PC-3 (cell line): Measurements from ENCODE around the gene CD19. TPM values are rescaled to one million over a fixed set of nuclear protein-coding genes. Genes with fewer than 3 reads are reported as not detected.

Experiments
- ATAC-seq: fragments of 200-7000 bp; cut with Tn5 transposase; 2 replicates; pipeline ENCODE4 v1.9.1; 2020; ENCODE audit warnings: mild to moderate bottlenecking, moderate library complexity
- BruUV-seq: library from RNA; stranded (reverse); fragments of 400-500 nt; replicated peaks from 2 replicates; lab custom pipeline; 2021; lab: Mats Ljungman, UMichigan
- CTCF ChIA-PET: fragments of 300-600 bp; sonication (Branson Sonifier 250); formaldehyde crosslinking; loops from one replicate; lab custom pipeline; 2022; ENCODE audit warnings: antibody characterized with exemption; lab: Charles Lee
- POLR2A ChIA-PET: fragments of 300-600 bp; sonication (Branson Sonifier 250); formaldehyde crosslinking; loops from one replicate; lab custom pipeline; 2022; ENCODE audit warnings: antibody characterized with exemption; ENCODE audit not compliant: unreplicated experiment; lab: Charles Lee
- DNase-seq: peaks from one replicate; pipeline ENCODE4 v3.0.0-alpha.2; 2015
- H2AFZ ChIP-seq: fragments of 300-600 bp; sonication (generic); 2 replicates; pipeline ENCODE4 v1.6.0; 2016; ENCODE audit warnings: antibody characterized with exemption, low read length
- H3F3A ChIP-seq: fragments of 300-600 bp; sonication (generic); one replicate; pipeline ENCODE4 v1.6.0; 2017; ENCODE audit warnings: antibody characterized with exemption, low read length, control low read depth, mild to moderate bottlenecking; ENCODE audit not compliant: unreplicated experiment
- H3K27ac ChIP-seq: fragments of 300-600 bp; sonication (generic); 2 replicates; pipeline ENCODE4 v1.5.1; 2016; ENCODE audit warnings: mild to moderate bottlenecking, low read length
- H3K27me3 ChIP-seq: fragments of 300-600 bp; sonication (generic); 2 replicates; pipeline ENCODE4 v1.6.1; 2016; ENCODE audit warnings: low read length, mixed read lengths
- H3K36me3 ChIP-seq: fragments of 300-600 bp; sonication (generic); 2 replicates; pipeline ENCODE4 v1.6.1; 2016; ENCODE audit warnings: low read depth, mixed run types, low read length, mixed read lengths
- H3K4me1 ChIP-seq: fragments of 300-600 bp; sonication (generic); 2 replicates; pipeline ENCODE4 v1.5.1; 2016; ENCODE audit warnings: low read length; ENCODE audit not compliant: insufficient read depth
- H3K4me2 ChIP-seq: fragments of 300-600 bp; sonication (generic); 2 replicates; pipeline ENCODE4 v1.6.0; 2016; ENCODE audit warnings: low read length
- H3K4me3 ChIP-seq: fragments of 300-600 bp; sonication (generic); 2 replicates; pipeline ENCODE4 v1.5.1; 2016; ENCODE audit warnings: mild to moderate bottlenecking, low read length, mixed read lengths
- H3K79me2 ChIP-seq: fragments of 300-600 bp; sonication (generic); 2 replicates; pipeline ENCODE4 v1.6.1; 2017; ENCODE audit warnings: low read length, mixed read lengths
- H3K9ac ChIP-seq: fragments of 300-600 bp; sonication (generic); 2 replicates; pipeline ENCODE4 v1.6.0; 2016; ENCODE audit warnings: mild to moderate bottlenecking, low read length
- H3K9me2 ChIP-seq: fragments of 300-600 bp; sonication (generic); replicated peaks from 2 replicates; pipeline ENCODE4 v1.6.1; 2016; ENCODE audit warnings: mixed run types, low read length, mixed read lengths
- H3K9me3 ChIP-seq: fragments of 300-600 bp; sonication (generic); 2 replicates; pipeline ENCODE4 v1.6.1; 2016; ENCODE audit warnings: low read length, mixed read lengths
- H4K20me1 ChIP-seq: fragments of 300-600 bp; sonication (generic); 2 replicates; pipeline ENCODE4 v1.6.1; 2016; ENCODE audit warnings: low read length, mixed read lengths
- EZH2 ChIP-seq: fragments of 300-600 bp; sonication (generic); IDR thresholded peaks from one replicate; pipeline ENCODE4 v1.6.1; 2017; ENCODE audit warnings: antibody characterized with exemption, mild to moderate bottlenecking, low read length; ENCODE audit not compliant: unreplicated experiment
- EZH2phosphoT487 ChIP-seq: fragments of 300-600 bp; sonication (generic); IDR thresholded peaks from 2 replicates; pipeline ENCODE4 v1.6.1; 2018; ENCODE audit warnings: mild to moderate bottlenecking, antibody characterized with exemption, low read length, borderline replicate concordance
- intact Hi-C: fragments of 100-400 bp; cut with micrococcal nuclease; formaldehyde crosslinking; loops from 2 replicates; pipeline ENCODE4 v1.9.0; 2023
- total RNA-seq: library from RNA; depleted of rRNA; stranded (reverse); fragments of >200 nt; gene quantifications from 2 replicates; pipeline ENCODE4 v1.2.3, GENCODE V29; 2014
- TF ChIP-seq, protein P1 (sequence below): fragments of 300-600 bp; sonication (generic); conservative IDR thresholded peaks from 2 replicates; pipeline ENCODE4 v1.5.1; 2017; ENCODE audit warnings: antibody characterized with exemption, low read depth, mild to moderate bottlenecking, low read length

CD19 gene
- total RNA-seq, 1 experiment from 2014 or later = not detected

DNA sequence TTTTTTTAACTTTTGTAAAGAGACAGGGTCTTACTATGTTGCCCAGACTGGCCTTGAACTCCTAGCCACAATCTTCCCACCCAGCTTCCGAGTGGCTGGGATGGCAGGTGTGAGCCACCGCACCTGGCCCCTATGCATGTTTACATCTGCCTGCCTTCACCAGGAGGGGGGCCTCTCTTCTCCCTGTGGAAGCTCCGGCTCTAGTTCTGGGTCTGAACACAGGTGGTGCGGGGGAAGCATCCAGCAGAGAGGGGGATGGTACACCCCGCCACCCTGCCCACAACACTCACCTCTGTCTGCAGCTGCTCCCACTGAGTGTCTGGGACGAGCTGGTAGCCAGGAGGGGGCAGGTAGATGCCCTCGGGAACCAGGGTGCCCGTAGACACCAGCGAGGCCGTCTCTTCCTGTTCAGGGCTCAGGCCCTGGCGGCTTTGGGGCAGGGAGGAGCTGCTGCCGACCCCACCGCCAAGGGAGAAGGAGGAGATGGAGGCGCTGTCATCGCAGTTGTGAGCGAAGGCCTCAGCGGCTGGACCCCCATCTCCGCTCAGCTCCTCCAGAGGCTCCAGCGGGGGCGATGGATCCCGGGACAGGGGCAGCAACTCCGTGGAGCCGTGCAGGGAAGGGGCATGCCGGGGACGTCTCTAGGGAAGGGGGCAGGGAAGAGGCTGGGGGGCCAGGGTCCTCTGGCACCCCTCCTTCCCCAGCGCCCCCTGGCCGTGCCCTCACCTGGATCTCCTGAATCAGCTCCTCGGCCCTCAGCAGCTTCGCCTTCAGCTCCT is 17.6 kb upstream of the CD19 start:
- Histone ChIP-seq H3K27me3 (no peaks in the 10 kb centered on the region), H3K4me1 (peaks cover 8% of the 10 kb centered on the region), H3K79me2 (no peaks in the 10 kb centered on the region), H3K36me3 (no peaks in the 10 kb centered on the region; the same call in 1 of the 2 replicates), H2AFZ (no peak overlapping the region), H3K27ac (no peak overlapping the region), H3K9me3 (no peaks in the 10 kb centered on the region), H3K9me2 (no peaks in the 10 kb centered on the region), H3F3A (no peaks in the 10 kb centered on the region), H3K9ac (no peak overlapping the region), H4K20me1 (no peaks in the 10 kb centered on the region), H3K4me3 (no peak overlapping the region), H3K4me2 (no peak overlapping the region)
- no peak for ATAC-seq
- DNase-seq = no peak
- POLR2A ChIA-PET = no interaction called here
- TF ChIP-seq EZH2phosphoT487 = no peak
- no peak for TF ChIP-seq EZH2
- TF ChIP-seq, protein P1, sequence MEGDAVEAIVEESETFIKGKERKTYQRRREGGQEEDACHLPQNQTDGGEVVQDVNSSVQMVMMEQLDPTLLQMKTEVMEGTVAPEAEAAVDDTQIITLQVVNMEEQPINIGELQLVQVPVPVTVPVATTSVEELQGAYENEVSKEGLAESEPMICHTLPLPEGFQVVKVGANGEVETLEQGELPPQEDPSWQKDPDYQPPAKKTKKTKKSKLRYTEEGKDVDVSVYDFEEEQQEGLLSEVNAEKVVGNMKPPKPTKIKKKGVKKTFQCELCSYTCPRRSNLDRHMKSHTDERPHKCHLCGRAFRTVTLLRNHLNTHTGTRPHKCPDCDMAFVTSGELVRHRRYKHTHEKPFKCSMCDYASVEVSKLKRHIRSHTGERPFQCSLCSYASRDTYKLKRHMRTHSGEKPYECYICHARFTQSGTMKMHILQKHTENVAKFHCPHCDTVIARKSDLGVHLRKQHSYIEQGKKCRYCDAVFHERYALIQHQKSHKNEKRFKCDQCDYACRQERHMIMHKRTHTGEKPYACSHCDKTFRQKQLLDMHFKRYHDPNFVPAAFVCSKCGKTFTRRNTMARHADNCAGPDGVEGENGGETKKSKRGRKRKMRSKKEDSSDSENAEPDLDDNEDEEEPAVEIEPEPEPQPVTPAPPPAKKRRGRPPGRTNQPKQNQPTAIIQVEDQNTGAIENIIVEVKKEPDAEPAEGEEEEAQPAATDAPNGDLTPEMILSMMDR = no peak
- CTCF ChIA-PET = no interaction called here
- BruUV-seq = no TSS peak
- intact Hi-C loops = no loop called here

DNA sequence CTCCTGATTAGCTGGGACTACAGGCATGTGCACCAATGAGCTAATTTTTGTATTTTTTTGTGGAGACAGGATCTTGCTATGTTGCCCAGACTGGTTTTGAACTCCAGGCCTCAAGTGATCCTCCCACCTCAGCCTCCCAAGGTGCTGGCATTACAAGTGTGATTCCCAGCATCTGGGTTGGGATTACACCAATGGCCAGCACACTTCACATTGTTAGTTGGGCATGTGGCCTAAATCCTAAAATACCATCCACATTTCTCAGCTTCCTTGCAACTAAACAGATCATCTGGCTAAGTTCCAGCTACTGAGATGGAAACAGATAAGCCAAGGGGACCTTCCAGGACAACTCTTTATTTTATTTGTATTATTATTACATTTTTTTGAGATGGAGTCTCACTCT is 16.6 kb upstream of the CD19 start:
- Histone ChIP-seq H3K9ac (no peak overlapping the region), H2AFZ (no peak overlapping the region), H4K20me1 (no peaks in the 10 kb centered on the region), H3K9me3 (no peaks in the 10 kb centered on the region), H3F3A (no peaks in the 10 kb centered on the region), H3K4me1 (peaks cover 8% of the 10 kb centered on the region), H3K9me2 (no peaks in the 10 kb centered on the region), H3K4me3 (no peak overlapping the region), H3K27me3 (no peaks in the 10 kb centered on the region), H3K36me3 (no peaks in the 10 kb centered on the region; the same call in 1 of the 2 replicates), H3K79me2 (no peaks in the 10 kb centered on the region), H3K27ac (no peak overlapping the region), H3K4me2 (no peak overlapping the region)
- POLR2A ChIA-PET = no interaction called here
- DNase-seq (peak; percentile 51), ATAC-seq (no peak)
- CTCF ChIA-PET = no interaction called here
- intact Hi-C loops = no loop called here
- TF ChIP-seq, protein P1 = no peak
- TF ChIP-seq EZH2phosphoT487 (no peak), EZH2 (no peak)
- no TSS peak for BruUV-seq

DNA sequence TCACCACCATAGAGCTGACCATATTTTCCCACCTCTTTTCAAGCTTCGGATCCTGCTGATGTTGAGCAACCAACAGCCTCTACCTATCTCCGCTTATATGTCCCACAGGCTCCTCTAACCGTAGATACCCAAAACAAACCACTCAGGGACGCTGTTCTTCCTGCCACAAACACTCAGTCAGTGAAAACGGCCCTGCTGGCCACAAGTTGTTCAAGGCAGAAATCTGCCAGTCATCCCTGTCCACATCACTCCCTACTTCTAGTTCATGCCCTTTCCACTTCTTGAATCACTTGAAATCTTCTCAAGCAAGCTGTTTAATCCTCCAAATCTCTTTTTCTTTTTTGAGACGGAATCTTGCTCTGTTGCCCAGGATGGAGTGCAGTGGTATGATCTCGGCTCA is 14.7 kb upstream of the CD19 start:
- Histone ChIP-seq H3K4me1 (no peaks in the 10 kb centered on the region), H3K27ac (no peak overlapping the region), H3K79me2 (no peaks in the 10 kb centered on the region), H3K27me3 (no peaks in the 10 kb centered on the region), H2AFZ (no peak overlapping the region), H3K9me2 (no peaks in the 10 kb centered on the region), H3K9me3 (no peaks in the 10 kb centered on the region), H3F3A (no peaks in the 10 kb centered on the region), H3K9ac (no peak overlapping the region), H3K4me2 (no peak overlapping the region), H3K36me3 (no peaks in the 10 kb centered on the region; the same call in 1 of the 2 replicates), H3K4me3 (no peak overlapping the region), H4K20me1 (no peaks in the 10 kb centered on the region)
- ChIA-PET POLR2A (no interaction called here), CTCF (no interaction called here)
- ATAC-seq (no peak), DNase-seq (no peak)
- intact Hi-C loops = no loop called here
- TF ChIP-seq, protein P1 = no peak
- no peak for TF ChIP-seq EZH2phosphoT487
- BruUV-seq = no TSS peak
